ENCODE measurements around the gene RPEL1.

GRCh38 chr10:103235775-103236174, 9.9 kb upstream of the RPEL1 start:
- TF ChIP-seq EZH2 (IDR thresholded peaks at IDR 0.05), result no peak
- no peak for TF ChIP-seq POLR2AphosphoS5 (IDR thresholded peaks at IDR 0.05; ENCODE audit: low read depth, low read length)
- TF ChIP-seq POLR2A (IDR thresholded peaks at IDR 0.05; ENCODE audit: borderline replicate concordance, extremely low read depth, insufficient read depth, insufficient read length), result no peak
- TF ChIP-seq CTCF (IDR thresholded peaks at IDR 0.05 in 2 of 3, conservative IDR thresholded peaks at IDR 0.05 in 1 of 3; ENCODE audit: borderline replicate concordance in 1 of 3, insufficient read depth in 1 of 3, low read depth in 2 of 3, low read length in 2 of 3), result no peak
- no peak for TF ChIP-seq RAD21 (IDR thresholded peaks at IDR 0.05; ENCODE audit: low read depth)
- TF ChIP-seq MAX (IDR thresholded peaks at IDR 0.05), result no peak
- no peak for TF ChIP-seq SIN3A (IDR thresholded peaks at IDR 0.05; ENCODE audit: low read depth)
- no peak for TF ChIP-seq EZH2phosphoT487 (IDR thresholded peaks at IDR 0.05; ENCODE audit: borderline replicate concordance)
- TF ChIP-seq ZFX (IDR thresholded peaks at IDR 0.05), result no peak
- TF ChIP-seq CEBPB (IDR thresholded peaks at IDR 0.05; ENCODE audit: low read depth), result no peak
- TF ChIP-seq REST (IDR thresholded peaks at IDR 0.05; ENCODE audit: low read depth), result no peak
- no peak for TF ChIP-seq ZNF274 (IDR thresholded peaks at IDR 0.05; ENCODE audit: low read depth, low read length)
- TF ChIP-seq ZBTB33 (IDR thresholded peaks at IDR 0.05; ENCODE audit: extremely low read depth, insufficient replicate concordance, low read length), result no peak

Data from HCT116 (cell line).